Erythroblast (primary cell): Measurements from ENCODE around the gene PET117.
"Not testable (repeated sequence)": the region's sequence is repeated elsewhere in the genome, so short reads cannot be mapped to it uniquely, and the experiment has no call there.

Experiments used
- DNase-seq, 2 experiments: peaks; one replicate each; lab custom pipeline; 2025; lab: John Stamatoyannopoulos, UW
- GATA1 ChIP-seq: IDR thresholded peaks from 2 replicates; pipeline ENCODE4 v1.6.1; 2011; ENCODE audit warnings: low read depth, mild to moderate bottlenecking, control low read depth, low read length, moderate library complexity
- POLR2A ChIP-seq: IDR thresholded peaks from 2 replicates; pipeline ENCODE4 v1.6.1; 2011; ENCODE audit warnings: mild to moderate bottlenecking, low read length

The PET117 gene

GRCh38 chr20:18132663-18133062 is 5.0 kb upstream of the PET117 start:
- DNase-seq, result no peak
- no peak for TF ChIP-seq POLR2A

- no peak for TF ChIP-seq GATA1
- TF ChIP-seq POLR2A, result no peak
- DNase-seq, result no peak
These were observed 3.7 kb upstream of the PET117 start for GRCh38 chr20:18133962-18134361.

GRCh38 chr20:18138266-18138582 is 561 bp downstream of the PET117 start:
- no peak for DNase-seq
- no peak for TF ChIP-seq GATA1
- TF ChIP-seq POLR2A, result no peak

- TF ChIP-seq POLR2A, result no peak
- TF ChIP-seq GATA1, result no peak
- DNase-seq, result peak; percentile 6 to 32
These were observed 1.2 kb downstream of the PET117 start for GRCh38 chr20:18138639-18139583.

- DNase-seq, result no peak
- no peak for TF ChIP-seq POLR2A
- no peak for TF ChIP-seq GATA1
These were observed 2.2 kb downstream of the PET117 start for GRCh38 chr20:18139832-18140231.

GRCh38 chr20:18144541-18145099 is 7.0 kb downstream of the PET117 start:
- TF ChIP-seq GATA1, result no peak
- no peak for TF ChIP-seq POLR2A
- DNase-seq, result no peak

- TF ChIP-seq POLR2A (no peak), GATA1 (no peak)
- no peak for DNase-seq
These were observed 16.7 kb downstream of the PET117 start for GRCh38 chr20:18154342-18154741.

GRCh38 chr20:18156045-18156444 is 18.4 kb downstream of the PET117 start:
- no peak for TF ChIP-seq POLR2A
- TF ChIP-seq GATA1, result no peak

GRCh38 chr20:18164356-18164755 is 26.7 kb downstream of the PET117 start:
- no peak for TF ChIP-seq POLR2A
- no peak for TF ChIP-seq GATA1

More at GRCh38 chr20:18156045-18156444, 18.4 kb downstream of the PET117 start:
- DNase-seq, result no peak

GRCh38 chr20:18165553-18165952 is 27.9 kb downstream of the PET117 start:
- TF ChIP-seq GATA1 (no peak), POLR2A (no peak)

More at GRCh38 chr20:18164356-18164755, 26.7 kb downstream of the PET117 start:
- no peak for DNase-seq

GRCh38 chr20:18166241-18166881 is 28.7 kb downstream of the PET117 start:
- DNase-seq, result no peak
- TF ChIP-seq GATA1, result no peak
- no peak for TF ChIP-seq POLR2A

More at GRCh38 chr20:18165553-18165952, 27.9 kb downstream of the PET117 start:
- DNase-seq, result no peak

- no peak for TF ChIP-seq POLR2A
- TF ChIP-seq GATA1, result no peak
- no peak for DNase-seq
These were observed 29.3 kb downstream of the PET117 start for GRCh38 chr20:18166950-18167349.

- no peak for TF ChIP-seq POLR2A
- TF ChIP-seq GATA1, result no peak
- DNase-seq, result no peak
These were observed 34.7 kb downstream of the PET117 start for GRCh38 chr20:18172379-18172778.

GRCh38 chr20:18174906-18175683 is 37.4 kb downstream of the PET117 start:
- TF ChIP-seq POLR2A, result no peak
- no peak for TF ChIP-seq GATA1

GRCh38 chr20:18176318-18176785 is 38.7 kb downstream of the PET117 start:
- DNase-seq, result peak; percentile 72 to 73
- TF ChIP-seq POLR2A (no peak), GATA1 (no peak)

More at GRCh38 chr20:18174906-18175683, 37.4 kb downstream of the PET117 start:
- no peak for DNase-seq

GRCh38 chr20:18180366-18180765 is 42.7 kb downstream of the PET117 start:
- DNase-seq, result not testable (repeated sequence)
